ENCODE data around the gene ZNF662.

Gene ZNF662

GRCh38 chr3:42906070-42906847, at the start of gene ZNF662:
Gene ZNF662, plus strand, starts transcription at chr3:42906142. Its CDS starts 1,973 bp downstream, at chr3:42908115.
- peak; percentile 42 for DNase-seq (ENCODE audit: low read depth)
- TF ChIP-seq, protein P1, sequence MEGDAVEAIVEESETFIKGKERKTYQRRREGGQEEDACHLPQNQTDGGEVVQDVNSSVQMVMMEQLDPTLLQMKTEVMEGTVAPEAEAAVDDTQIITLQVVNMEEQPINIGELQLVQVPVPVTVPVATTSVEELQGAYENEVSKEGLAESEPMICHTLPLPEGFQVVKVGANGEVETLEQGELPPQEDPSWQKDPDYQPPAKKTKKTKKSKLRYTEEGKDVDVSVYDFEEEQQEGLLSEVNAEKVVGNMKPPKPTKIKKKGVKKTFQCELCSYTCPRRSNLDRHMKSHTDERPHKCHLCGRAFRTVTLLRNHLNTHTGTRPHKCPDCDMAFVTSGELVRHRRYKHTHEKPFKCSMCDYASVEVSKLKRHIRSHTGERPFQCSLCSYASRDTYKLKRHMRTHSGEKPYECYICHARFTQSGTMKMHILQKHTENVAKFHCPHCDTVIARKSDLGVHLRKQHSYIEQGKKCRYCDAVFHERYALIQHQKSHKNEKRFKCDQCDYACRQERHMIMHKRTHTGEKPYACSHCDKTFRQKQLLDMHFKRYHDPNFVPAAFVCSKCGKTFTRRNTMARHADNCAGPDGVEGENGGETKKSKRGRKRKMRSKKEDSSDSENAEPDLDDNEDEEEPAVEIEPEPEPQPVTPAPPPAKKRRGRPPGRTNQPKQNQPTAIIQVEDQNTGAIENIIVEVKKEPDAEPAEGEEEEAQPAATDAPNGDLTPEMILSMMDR (conservative IDR thresholded peaks at IDR 0.05; ENCODE audit: low read depth, low read length), result no peak

DNA sequence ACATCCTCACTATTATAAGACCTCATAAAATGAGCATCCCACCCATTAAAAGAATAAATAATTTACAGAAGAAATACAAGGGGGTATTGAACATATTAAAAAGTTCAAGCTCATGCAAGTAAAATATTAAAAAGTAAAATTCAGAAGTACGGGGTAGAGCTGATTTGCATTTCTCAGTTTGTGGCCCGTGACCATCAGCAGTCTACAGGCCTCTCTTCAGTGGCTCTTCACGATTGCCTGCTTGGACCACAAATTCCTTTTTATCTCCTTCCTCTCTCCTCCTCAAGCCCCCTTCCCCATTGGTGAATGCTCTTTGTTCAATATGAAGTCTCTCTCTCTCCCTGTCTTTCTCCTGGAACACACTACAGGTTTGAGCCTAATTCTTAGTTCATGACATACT, 49.4 kb upstream of the ZNF662 start:
- TF ChIP-seq, protein P1 (conservative IDR thresholded peaks at IDR 0.05; ENCODE audit: low read depth, low read length), result no peak
- DNase-seq (ENCODE audit: low read depth), result no peak
- no peak overlapping the region for H3K4me3 ChIP-seq (ENCODE audit: low read depth, low read length)

More at GRCh38 chr3:42906070-42906847, at the start of gene ZNF662:
- H3K4me3 ChIP-seq (ENCODE audit: low read depth, low read length), result peak within 1 kb of the TSS; percentile 64

DNA sequence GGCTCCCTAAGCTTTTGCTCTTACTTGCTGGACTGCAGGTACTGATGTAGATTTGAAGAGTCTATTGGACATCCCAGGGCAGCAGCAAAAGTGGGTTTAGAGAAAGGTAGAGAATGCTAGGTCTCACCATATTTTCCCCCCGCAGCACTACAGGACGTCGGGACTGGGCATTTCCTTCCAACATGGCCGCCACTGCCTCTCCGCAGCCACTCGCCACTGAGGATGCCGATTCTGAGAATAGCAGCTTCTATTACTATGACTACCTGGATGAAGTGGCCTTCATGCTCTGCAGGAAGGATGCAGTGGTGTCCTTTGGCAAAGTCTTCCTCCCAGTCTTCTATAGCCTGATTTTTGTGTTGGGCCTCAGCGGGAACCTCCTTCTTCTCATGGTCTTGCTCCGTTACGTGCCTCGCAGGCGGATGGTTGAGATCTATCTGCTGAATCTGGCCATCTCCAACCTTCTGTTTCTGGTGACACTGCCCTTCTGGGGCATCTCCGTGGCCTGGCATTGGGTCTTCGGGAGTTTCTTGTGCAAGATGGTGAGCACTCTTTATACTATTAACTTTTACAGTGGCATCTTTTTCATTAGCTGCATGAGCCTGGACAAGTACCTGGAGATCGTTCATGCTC, 41.5 kb upstream of the ZNF662 start:
- DNase-seq (ENCODE audit: low read depth), result no peak
- no peak overlapping the region for H3K4me3 ChIP-seq (ENCODE audit: low read depth, low read length)
- TF ChIP-seq, protein P1 (conservative IDR thresholded peaks at IDR 0.05; ENCODE audit: low read depth, low read length), result no peak

DNA sequence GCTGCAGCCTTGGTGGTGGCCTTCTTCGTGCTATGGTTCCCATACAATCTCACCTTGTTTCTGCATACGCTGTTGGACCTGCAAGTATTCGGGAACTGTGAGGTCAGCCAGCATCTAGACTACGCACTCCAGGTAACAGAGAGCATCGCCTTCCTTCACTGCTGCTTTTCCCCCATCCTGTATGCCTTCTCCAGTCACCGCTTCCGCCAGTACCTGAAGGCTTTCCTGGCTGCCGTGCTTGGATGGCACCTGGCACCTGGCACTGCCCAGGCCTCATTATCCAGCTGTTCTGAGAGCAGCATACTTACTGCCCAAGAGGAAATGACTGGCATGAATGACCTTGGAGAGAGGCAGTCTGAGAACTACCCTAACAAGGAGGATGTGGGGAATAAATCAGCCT, 40.7 kb upstream of the ZNF662 start:
- no peak for DNase-seq (ENCODE audit: low read depth)
- TF ChIP-seq, protein P1 (conservative IDR thresholded peaks at IDR 0.05; ENCODE audit: low read depth, low read length), result no peak
- no peak overlapping the region for H3K4me3 ChIP-seq (ENCODE audit: low read depth, low read length)

DNA sequence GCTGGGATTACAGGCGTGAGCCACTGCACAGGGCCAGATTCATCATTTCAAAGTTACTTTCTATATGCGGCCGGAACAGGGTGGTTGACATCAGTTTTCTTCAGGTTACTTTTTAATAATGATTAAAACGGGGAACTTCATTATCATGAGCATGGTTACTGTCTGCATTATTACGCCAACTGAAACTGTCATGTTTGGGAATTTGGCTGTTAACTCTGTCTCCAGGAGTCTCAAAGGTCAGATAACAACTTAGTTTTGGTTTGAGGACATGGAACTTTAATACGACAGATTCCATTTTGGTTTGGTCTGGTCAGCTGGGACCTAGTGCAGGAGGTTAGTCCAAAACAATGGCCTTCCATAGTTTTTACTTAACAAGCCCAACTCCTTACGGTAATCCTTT, 38.8 kb upstream of the ZNF662 start:
- H3K4me3 ChIP-seq (ENCODE audit: low read depth, low read length), result no peak overlapping the region
- TF ChIP-seq, protein P1 (conservative IDR thresholded peaks at IDR 0.05; ENCODE audit: low read depth, low read length), result no peak
- DNase-seq (ENCODE audit: low read depth), result no peak

DNA sequence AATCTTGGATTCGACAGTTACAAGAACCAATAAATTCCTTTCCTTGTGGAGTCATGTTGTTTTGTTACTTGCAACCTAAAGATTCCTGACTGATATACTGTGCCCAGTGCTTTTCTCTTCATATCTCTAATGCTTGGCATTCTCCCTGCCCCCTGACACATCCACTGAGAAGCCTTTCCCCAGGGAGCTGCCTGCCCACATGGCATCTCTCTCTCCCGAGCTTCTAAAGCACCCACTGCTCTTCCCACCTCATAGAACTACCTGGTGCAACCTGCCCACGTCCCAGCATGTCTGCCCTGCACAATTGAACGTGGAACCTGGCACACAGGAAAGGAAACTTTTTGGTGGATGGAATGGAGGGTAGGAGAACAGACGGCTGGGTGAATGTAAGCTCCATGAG, 37.1 kb upstream of the ZNF662 start:
- DNase-seq (ENCODE audit: low read depth), result no peak
- TF ChIP-seq, protein P1 (conservative IDR thresholded peaks at IDR 0.05; ENCODE audit: low read depth, low read length), result no peak
- H3K4me3 ChIP-seq (ENCODE audit: low read depth, low read length), result no peak overlapping the region
